Retinal pigment epithelial cell (primary cell): Measurements from ENCODE around the gene LCN15.
A peak's percentile ranks its signal among the peaks of the same experiment; 100 is the strongest.
"Not testable (repeated sequence)": the region's sequence is repeated elsewhere in the genome, so short reads cannot be mapped to it uniquely, and the experiment has no call there.

Experiments used
- DNase-seq: peaks from one replicate; pipeline ENCODE4 v3.0.0-alpha.2; 2010; ENCODE audit warnings: low read depth
- H3K4me3 ChIP-seq: 2 replicates; pipeline ENCODE4 v1.5.1; 2011; ENCODE audit warnings: mild to moderate bottlenecking, low read length, control low read depth, moderate library complexity
- CTCF ChIP-seq: conservative IDR thresholded peaks from 2 replicates; pipeline ENCODE4 v1.5.1; 2011; ENCODE audit warnings: low read depth, low read length, control low read depth, inconsistent platforms

LCN15 gene

GRCh38 chr9:136766410-136767120 lies 2.2 kb upstream of the LCN15 start:
- not testable (repeated sequence) for H3K4me3 ChIP-seq, DNase-seq
- peak; percentile 52 for TF ChIP-seq CTCF

GRCh38 chr9:136765745-136766409 lies 1.6 kb upstream of the LCN15 start:
- not testable (repeated sequence) for DNase-seq, H3K4me3 ChIP-seq

- DNase-seq: no peak
- H3K4me3 ChIP-seq: no peak overlapping the region
- TF ChIP-seq CTCF: no peak
These were observed 723 bp upstream of the LCN15 start for GRCh38 chr9:136765041-136765440.

GRCh38 chr9:136763649-136764035 lies 676 bp downstream of the LCN15 start:
- DNase-seq: no peak
- no peak for TF ChIP-seq CTCF
- no peak overlapping the region for H3K4me3 ChIP-seq

- no peak for TF ChIP-seq CTCF
- H3K4me3 ChIP-seq: no peak overlapping the region
- no peak for DNase-seq
These were observed 1.2 kb downstream of the LCN15 start for GRCh38 chr9:136762915-136763648.

GRCh38 chr9:136762221-136762691 lies 2.1 kb downstream of the LCN15 start:
- no peak overlapping the region for H3K4me3 ChIP-seq
- DNase-seq: no peak
- no peak for TF ChIP-seq CTCF

GRCh38 chr9:136761545-136761981 lies 2.8 kb downstream of the LCN15 start:
- no peak for DNase-seq
- no peak for TF ChIP-seq CTCF
- no peak overlapping the region for H3K4me3 ChIP-seq
